HG02970 (cell line): Measurements from ENCODE around the gene ZNF362.
"Not testable (repeated sequence)": the region's sequence is repeated elsewhere in the genome, so short reads cannot be mapped to it uniquely, and the experiment has no call there.

Source experiments
- ATAC-seq: cut with Tn5 transposase; IDR thresholded peaks from one replicate; pipeline ENCODE4 v1.9.1; 2021; ENCODE audit warnings: mild to moderate bottlenecking, moderate library complexity, moderate number of reproducible peaks; ENCODE audit not compliant: unreplicated experiment, low FRiP score

The ZNF362 gene, protein sequence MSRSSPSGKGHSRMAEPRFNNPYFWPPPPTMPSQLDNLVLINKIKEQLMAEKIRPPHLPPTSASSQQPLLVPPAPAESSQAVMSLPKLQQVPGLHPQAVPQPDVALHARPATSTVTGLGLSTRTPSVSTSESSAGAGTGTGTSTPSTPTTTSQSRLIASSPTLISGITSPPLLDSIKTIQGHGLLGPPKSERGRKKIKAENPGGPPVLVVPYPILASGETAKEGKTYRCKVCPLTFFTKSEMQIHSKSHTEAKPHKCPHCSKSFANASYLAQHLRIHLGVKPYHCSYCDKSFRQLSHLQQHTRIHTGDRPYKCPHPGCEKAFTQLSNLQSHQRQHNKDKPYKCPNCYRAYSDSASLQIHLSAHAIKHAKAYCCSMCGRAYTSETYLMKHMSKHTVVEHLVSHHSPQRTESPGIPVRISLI

DNA sequence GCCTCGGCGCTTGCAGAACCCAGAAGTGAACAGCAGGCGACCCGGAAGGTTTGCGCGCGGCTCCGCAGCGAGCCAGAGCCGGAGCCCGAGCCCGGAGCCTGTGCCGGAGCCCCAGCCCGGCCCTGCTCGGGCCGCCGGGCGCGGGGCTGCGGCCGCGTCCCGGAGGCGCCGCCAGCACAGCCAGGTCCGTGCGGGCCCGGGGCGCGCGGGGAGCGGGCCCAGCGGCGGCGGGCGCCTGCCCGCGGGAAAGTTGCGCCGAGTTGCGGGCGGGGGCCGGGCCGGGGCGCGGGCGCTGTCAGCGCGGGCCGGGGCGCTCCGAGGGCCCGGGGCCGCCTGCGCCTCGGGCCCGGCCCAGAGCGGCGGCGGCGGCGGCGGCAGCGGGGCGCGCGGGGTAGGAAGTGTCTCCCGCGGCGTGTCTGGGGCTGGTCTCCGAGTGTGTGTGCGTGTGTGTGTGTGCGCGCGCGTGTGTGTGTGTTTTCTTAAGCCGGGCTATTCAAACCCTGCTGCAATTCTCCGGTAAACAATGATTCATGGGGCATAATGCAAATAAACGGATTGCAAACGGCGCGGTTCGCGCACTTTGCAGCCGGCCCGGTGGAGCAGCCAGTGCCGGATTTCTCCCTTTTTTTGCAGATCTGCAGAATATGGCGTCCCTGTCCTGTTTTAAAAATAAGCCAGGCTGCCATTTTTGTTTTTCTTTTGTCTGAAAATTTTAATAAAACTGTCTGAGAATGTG is at the start of gene ZNF362:
TSS of gene ZNF362 (plus strand) at position 22 of the 736 bp plus-strand sequence. CDS start 14,083 bp downstream, outside the sequence.
- ATAC-seq = no peak

DNA sequence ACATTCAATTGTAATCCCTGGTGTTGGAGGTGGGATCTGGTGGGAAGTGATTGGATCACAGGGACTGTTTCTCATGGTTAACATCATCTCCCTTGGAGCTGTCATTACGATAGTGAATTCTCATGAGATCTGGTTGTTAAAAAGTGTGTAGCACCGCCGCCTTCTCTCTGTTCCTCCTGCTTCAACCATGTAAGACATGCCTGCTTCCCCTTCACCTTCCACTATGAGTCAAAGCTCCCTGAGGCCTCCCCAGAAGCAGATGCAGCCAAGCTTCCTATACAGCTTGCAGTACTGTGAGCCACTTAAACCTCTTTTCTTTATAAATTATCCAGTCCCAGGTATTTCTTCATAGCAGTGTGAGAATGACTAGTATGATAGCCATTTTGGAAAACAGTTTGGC is 44.3 kb upstream of the ZNF362 start:
- ATAC-seq = no peak

DNA sequence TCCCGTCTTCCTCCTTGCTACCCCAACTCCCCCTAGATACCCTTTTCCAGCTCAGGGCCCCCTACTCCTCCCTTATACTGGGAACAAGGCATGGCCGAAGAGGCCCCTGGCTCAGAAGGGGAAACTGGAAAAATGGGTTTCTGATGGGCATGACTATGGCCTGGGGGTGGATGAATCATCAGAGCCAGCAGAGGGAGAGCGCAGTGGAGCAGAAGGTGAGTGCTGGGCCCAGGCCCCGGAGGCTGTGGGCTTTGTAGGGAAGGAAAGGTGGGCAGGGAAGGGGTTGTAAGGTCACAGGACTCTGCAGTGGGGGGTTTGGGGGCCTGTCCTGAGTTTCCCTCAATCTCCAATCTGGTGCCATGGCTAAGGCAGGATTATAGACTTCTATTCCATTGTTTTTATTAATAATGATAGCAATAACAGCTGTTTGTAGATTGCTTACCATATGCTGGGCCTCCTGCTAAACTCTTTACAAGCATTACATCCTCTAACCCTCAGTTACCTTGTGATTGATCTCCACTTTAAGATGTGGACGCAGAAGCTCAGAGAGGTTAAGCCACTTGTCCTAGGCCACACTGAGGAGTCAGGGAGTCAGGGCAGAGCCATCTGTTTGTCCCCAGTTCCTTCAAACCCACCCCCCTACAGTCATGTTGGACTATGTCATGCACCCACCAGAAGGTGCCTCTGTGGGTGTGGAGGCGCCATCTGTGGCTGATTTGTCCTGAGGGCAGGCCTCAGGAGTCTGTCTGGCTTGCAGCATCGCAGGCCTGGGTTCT is 36.2 kb upstream of the ZNF362 start:
- ATAC-seq = no peak

DNA sequence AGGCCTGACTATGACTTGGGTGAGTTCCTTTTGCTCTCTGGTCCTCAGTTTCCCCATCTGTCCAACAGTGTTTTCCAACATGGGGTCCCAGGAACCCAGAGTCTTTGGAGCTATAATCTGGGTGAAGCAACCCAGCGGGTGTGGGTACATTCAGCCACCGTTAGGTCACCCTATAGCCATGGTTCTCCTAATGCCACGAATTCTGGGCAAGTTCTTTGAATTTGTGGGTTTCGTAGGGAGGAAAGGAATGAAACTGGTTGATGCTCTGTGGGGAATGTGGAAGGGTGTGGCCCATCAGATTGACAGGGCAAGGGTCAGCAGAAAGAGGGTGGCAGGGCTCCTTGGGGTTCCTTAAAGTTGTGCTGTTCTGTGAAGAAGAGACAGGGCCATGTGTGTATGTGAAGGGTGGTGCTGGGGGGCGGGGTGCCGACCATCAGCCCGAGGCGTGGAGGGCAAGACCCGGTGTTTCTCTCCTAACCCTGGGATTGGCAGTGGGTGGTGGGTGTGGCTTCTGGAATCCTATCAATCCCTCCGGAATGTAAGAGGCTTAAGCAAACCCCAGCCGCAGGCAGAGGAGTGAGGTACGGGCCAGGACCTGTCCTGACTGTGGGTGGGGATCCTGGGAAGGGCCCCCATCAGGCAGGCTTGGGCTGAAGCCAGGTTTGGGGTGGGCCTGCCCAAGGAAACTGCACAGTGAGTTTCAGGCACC is 35.5 kb upstream of the ZNF362 start:
- ATAC-seq = no peak

DNA sequence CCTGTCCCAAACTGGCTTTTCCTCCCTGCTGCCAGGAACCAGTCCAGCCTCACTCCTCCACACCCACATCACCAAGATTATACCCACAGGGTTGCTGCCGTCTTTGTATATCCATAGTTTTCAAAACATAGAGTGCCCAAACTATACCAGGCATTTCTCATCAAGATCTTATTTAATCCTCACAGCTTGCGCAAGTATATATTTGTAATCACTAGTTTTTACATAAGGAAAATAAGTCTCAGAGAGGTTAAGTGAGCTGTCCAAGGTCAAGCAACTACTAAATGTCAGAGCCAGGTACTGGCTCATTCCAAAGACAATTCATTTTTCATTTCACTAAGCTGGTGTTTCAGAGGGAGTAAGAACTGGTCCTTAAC is 34.9 kb upstream of the ZNF362 start:
- ATAC-seq = no peak

DNA sequence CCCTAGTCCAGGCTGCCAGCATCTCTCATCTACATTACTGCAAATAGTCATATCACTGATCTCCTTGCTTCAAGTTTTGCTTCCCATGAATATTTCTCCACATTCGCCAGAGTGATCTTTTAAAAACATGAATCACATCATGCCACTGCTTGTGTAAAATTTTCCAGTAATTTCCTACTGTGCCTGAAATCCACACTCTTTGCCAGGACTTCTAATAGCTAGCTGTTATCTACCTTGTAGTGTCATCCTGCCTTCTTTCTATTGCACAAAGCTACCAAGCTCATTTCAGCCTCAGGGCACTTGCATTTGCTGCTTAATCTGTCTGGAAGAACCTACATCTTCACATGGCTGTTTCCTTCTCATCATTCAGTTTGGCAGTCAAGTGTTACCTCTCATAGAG is 33.9 kb upstream of the ZNF362 start:
- ATAC-seq = no peak

DNA sequence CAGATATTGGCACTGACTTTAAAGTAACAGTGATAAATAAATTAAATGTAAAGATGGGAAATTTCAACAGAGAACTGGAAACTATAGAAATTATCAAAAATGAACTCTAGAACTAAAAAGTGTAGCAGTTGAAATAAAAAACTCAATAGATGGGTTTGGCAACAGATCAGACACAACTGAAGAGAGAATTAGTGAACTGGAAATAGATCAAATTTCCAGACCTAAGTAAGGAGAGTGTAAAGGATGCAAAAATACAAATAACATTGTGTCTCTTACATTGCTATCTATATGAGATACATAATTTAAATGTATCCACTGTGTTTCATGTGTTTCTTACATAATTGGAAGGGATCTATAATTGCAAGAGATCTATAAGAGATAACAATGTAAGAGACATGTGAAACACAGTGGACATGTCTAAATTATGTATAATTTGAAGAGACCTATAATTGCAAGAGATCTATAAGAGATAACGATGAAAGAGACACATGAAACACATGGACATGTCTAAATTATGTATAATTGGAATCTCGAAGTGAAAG is 32.1 kb upstream of the ZNF362 start:
- ATAC-seq = no peak

DNA sequence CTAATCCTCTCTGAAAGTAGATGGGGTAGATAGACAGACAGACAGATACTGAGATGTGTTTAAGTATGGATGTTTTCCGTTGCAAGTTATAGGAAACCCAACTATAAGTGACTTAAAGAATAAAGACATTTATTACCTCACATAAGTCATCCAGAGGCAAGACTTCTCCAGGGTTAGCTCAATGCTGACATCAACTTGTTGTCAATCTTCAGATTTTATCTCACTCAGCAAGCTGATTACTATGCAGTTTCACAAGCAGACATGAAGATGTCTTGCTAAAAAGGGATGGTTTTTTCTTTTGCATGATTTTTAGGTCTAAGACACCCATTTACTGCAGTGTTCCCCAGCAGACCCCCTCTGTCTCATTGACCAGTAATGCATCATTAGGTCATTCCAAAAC is 30.7 kb upstream of the ZNF362 start:
- ATAC-seq = no peak

DNA sequence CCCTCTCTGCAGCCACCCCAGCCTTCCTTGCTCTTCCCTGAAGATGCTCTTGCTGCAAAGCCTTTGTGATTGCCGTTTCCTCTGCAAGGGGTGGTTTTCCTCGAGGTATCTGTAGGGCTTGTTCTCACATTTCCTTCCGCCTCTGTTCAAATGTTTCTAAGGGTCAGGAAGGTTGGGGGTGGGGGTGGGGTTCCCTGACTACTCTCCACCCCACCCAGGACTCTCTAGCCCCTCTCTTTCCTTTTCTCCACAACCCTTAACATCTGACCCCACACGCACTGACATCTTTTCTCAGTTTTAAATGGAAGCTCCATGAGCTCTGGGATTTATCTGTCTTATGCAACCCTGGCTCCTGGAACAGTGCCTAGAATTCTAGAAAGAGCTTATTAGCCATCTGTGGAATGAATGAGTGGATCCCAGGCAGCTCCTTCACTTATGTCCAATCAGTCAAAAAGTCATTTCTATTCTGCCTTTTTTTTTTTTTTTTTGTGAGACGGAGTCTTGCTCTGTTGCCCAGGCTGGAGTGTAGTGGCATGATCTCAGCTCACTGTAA is 27.3 kb upstream of the ZNF362 start:
- ATAC-seq = no peak

DNA sequence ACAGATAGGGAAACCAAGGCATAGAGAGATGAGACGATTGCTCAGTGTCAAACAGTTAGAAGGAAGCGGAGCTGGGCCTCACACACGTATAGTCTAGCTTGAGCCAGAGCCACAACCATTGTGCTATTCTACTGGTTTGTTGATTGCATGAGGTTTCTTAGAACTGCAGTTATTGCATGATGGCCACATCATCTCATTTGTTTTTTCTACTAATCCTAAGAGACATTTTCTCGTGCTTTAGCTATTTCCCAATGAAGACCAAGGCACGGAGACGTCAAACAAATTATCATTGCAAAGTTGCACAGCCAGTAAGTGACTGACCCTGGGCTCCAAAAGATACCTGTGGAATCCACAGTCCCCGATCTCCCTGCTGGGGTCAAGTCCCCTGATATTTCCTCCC is 25.1 kb upstream of the ZNF362 start:
- ATAC-seq = no peak

DNA sequence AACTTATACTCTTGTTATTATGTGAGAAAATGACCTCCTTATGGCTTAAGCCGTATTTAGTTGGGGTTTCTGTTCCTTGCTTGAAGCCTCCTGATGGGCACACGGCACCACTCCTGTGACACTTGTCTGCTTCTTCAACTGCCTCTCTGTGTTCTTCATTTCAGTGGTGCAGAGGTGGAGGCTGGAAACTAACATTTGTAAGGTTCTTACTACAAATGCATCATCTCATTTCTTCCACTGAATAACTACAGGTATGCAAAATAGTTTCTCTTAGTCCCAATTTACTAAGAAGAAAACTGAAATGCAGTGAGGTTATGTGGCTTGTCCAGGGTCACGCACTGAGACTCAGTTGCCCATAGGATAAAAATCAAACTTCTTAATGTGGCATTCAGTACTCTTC is 23.6 kb upstream of the ZNF362 start:
- ATAC-seq = no peak

DNA sequence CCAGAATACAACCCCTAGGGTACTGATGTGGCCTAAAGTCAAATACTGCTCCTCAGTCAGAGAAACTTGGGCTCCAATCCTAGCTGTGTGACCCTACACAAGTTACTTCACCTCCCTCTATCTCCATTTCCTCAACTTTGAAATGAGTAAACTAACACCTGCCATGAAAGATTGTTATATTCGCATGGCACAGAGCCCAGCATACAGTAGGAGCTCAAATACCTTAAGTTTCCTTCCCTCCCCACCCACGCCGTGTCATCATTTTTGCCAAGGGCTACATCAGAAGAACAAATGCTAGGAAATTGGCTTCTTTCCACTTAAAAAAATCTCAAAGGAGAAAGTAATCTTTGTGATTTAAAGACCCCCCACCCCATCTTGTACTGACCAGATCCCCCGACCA is 22.2 kb upstream of the ZNF362 start:
- no peak for ATAC-seq

DNA sequence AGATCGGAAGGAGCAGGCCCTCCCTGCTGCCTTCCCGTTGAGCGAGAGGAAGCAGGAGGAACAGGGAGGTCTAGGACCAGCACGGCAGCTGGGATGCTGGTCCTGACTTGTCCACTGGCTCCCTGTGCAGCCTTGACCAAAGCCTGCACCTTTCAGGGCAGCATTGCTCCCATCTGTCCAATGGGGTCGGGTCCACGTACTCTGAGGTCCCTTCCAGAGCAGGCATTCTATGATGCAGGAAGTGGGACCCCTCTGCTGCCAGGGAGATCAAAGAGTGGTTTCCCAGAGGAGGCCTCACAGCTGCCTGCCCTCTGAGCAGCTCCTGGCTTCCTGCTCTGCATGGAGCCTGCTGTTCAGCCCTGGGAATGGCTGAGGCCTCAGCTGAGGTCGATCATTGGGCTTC is 21.7 kb upstream of the ZNF362 start:
- ATAC-seq = no peak

DNA sequence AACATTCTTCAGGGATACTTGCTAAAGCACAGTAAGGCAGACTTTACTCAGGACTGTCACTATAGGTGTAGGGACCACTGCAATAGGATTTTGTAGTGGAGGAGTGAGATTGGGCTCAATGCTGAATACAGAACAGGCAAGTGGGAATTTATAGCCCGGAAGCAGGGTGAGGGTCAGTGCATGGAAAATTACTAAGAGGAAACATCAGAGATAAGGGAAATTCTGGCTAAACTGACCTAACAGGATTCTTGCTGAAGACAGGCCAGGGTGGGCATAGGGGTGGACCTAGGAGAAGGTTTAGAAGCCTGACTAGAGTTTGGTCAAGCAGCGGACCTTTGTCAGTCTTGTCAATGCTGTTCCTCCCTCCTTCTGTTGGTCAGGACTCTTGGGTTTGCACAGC is 20.8 kb upstream of the ZNF362 start:
- ATAC-seq = no peak

DNA sequence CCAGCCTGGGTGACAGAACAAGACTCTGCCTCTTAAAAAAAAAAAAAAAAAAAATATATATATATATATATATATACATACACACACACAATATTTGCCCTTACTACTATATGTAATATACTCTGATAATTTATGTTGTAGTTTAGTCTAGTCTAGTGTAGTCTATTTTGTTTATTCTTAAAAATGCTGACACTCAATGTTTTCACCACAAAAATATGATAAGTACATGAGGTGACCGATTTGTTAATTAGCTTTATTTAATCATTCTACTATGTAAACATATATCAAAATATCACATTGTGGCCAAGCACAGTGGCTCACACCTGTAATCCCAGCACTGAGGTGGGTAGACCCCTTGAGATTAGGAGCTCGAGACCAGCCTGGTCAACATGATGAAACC is 19.8 kb upstream of the ZNF362 start:
- no peak for ATAC-seq

DNA sequence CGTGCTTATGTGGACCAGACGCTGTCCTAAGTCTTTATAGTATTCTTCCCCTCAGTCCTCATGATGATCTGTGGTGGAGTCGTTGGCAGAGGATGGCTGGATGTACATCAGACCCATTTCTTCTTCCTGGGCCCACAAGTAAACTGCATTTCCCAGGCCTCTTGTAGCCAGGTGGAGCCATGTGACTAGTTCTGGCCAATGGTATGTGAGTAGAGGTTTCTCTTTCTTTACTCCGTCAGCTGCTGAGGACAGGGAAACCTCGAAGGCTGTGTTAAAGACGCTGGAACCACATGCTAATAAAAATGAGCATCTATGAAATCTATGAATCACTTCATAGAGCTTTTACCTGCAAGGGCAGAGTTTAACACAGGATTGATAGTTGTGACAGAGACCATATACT is 18.7 kb upstream of the ZNF362 start:
- ATAC-seq = no peak

DNA sequence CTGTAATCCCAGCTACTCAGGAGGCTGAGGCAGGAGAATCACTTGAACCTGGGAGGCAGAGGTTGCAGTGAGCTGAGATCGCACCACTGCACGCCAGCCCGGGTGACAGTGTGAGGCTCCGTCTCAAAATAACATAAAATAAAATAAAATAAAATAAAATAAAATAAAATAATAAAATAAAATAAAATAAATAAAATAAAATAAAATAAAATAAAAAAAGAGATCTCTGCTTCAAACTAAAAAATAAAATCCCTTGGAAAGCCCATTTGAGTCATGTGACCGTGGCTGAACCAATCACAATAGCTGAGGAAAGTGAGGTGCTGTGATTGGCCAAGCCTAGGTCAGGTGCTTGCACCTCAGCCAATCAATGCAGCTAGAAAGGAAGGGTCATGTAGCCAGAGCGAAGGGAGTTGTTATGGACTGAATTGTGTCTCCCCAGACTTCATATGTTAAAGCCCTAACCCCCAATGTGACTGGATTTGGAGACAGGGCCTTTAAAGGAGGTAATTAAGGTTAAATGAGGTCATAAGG is 18.0 kb upstream of the ZNF362 start:
- not testable (repeated sequence) for ATAC-seq

DNA sequence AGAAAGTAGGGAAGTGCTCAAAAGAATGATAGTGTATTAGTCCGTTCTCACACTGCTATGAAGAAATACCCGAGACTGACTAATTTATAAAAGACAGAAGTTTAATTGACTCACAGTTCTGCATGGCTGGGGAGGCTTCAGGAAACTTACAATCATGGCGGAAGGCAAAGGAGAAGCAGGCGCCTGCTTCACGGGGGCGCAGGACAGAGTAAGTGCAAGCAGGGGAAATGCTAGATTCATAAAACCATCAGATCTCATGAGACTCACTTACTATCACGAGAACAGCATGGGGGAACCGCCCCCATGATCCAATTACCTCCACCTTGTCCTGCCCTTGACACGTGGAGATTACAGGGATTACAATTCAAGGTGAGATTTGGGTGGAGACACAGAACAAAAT is 16.9 kb upstream of the ZNF362 start:
- ATAC-seq = not testable (repeated sequence)

DNA sequence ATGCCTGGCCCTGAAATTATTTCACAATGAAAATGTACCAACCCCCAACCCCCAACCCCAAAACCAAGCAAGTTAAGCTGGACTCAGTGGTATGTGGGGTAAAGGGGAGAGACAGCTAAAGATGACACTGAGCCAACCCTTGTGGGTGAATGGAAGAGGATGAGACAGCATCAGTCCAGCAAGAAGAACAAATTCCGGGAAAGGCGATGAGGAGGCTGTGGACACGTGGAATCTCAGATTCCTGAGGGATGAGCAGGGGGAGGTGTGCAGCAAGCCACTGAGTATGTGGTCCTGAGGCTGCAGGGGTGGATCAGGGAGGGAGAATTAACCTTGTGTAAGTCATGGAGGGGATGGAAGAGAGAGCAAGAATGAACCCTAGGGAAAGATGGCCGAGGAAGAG is 14.4 kb upstream of the ZNF362 start:
- ATAC-seq = no peak

DNA sequence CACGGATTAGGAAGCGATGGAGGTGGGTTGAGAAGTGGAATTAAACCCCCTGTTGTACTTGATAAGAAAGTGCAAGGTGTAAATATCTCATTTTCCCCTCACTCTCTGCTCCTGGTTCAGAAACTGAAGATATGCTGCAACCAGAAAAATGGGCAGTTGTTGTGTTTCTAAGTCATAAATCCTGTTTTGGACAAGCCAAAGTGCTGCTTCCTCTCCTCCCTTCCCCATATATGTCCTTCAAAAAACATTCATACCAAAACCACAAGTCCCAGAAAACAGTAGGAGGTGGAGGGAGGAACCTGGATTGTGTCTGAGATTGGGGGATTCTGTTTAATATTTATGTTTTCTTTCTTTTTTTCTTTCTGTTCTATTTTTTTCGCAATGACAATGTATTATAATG is 13.6 kb upstream of the ZNF362 start:
- ATAC-seq = no peak
